ENCODE results near the gene SH2D1A. TPM values are rescaled to one million over a fixed set of nuclear protein-coding genes. Genes with fewer than 3 reads are reported as not detected.
"Not testable (repeated sequence)": the region's sequence is repeated elsewhere in the genome, so short reads cannot be mapped to it uniquely, and the experiment has no call there.

Gene SH2D1A
- total RNA-seq, 2 donors from 2014 or later = 0.71 to 1.4 TPM

GRCh38 chrX:124328765-124329164, 17.6 kb upstream of the SH2D1A start:
- Histone ChIP-seq H3K4me1 (ENCODE audit: control insufficient read depth in 1 of 2, low read depth in 2 of 2) (no peaks in the 10 kb centered on the region), H3K4me3 (no peak overlapping the region), H3K27me3 (replicated peaks; ENCODE audit: insufficient read depth) (no peaks in the 10 kb centered on the region), H3K36me3 (no peaks in the 10 kb centered on the region), H3K27ac (no peak overlapping the region), H3K9me3 (no peaks in the 10 kb centered on the region)
- ATAC-seq (ENCODE audit: insufficient number of reproducible peaks, low FRiP score, low read depth) = no peak
- no peak for DNase-seq (ENCODE audit: low spot score)
- no peak for TF ChIP-seq CTCF (IDR thresholded peaks at IDR 0.05)

GRCh38 chrX:124332481-124333424, 13.6 kb upstream of the SH2D1A start, which contains the start of gene TEX13D:
TEX13D (plus strand) TSS chrX:124332660; CDS start chrX:124332918, 258 bp downstream.
- Histone ChIP-seq H3K27ac (no peak within 1 kb of the TSS), H3K27me3 (replicated peaks; ENCODE audit: insufficient read depth) (no peaks in the 10 kb centered on the region), H3K4me3 (no peak within 1 kb of the TSS), H3K9me3 (no peaks in the 10 kb centered on the region), H3K36me3 (no peaks in the 10 kb centered on the region), H3K4me1 (ENCODE audit: control insufficient read depth in 1 of 2, low read depth in 2 of 2) (no peaks in the 10 kb centered on the region)
- DNase-seq (ENCODE audit: low spot score) (no peak), ATAC-seq (ENCODE audit: insufficient number of reproducible peaks, low FRiP score, low read depth) (no peak)
- TF ChIP-seq CTCF (IDR thresholded peaks at IDR 0.05) = no peak

- H3K4me1 ChIP-seq (ENCODE audit: control insufficient read depth in 1 of 2, low read depth in 2 of 2) = no peaks in the 10 kb centered on the region
- H3K27me3 ChIP-seq (replicated peaks; ENCODE audit: insufficient read depth) = no peaks in the 10 kb centered on the region
- no peak overlapping the region for H3K27ac ChIP-seq
- no peaks in the 10 kb centered on the region for H3K36me3 ChIP-seq
- DNase-seq (ENCODE audit: low spot score) (no peak), ATAC-seq (ENCODE audit: insufficient number of reproducible peaks, low FRiP score, low read depth) (no peak)
- H3K4me3 ChIP-seq = no peak overlapping the region
- H3K9me3 ChIP-seq = no peaks in the 10 kb centered on the region
- TF ChIP-seq CTCF (IDR thresholded peaks at IDR 0.05) = no peak
These were observed 12.5 kb upstream of the SH2D1A start for GRCh38 chrX:124333862-124334261.

- H3K9me3 ChIP-seq; H3K4me1 ChIP-seq (ENCODE audit: control insufficient read depth in 1 of 2, low read depth in 2 of 2); ATAC-seq (ENCODE audit: insufficient number of reproducible peaks, low FRiP score, low read depth); H3K4me3 ChIP-seq; H3K27me3 ChIP-seq (replicated peaks; ENCODE audit: insufficient read depth); DNase-seq (ENCODE audit: low spot score); H3K36me3 ChIP-seq; H3K27ac ChIP-seq: not testable (repeated sequence)
These were observed 11.8 kb upstream of the SH2D1A start for GRCh38 chrX:124334555-124334954.

- no peaks in the 10 kb centered on the region for H3K27me3 ChIP-seq (replicated peaks; ENCODE audit: insufficient read depth)
- H3K36me3 ChIP-seq = no peaks in the 10 kb centered on the region
- H3K4me3 ChIP-seq = no peak overlapping the region
- no peak for TF ChIP-seq CTCF (IDR thresholded peaks at IDR 0.05)
- no peak overlapping the region for H3K27ac ChIP-seq
- ATAC-seq (ENCODE audit: insufficient number of reproducible peaks, low FRiP score, low read depth) (no peak), DNase-seq (ENCODE audit: low spot score) (no peak)
- no peaks in the 10 kb centered on the region for H3K9me3 ChIP-seq
- no peaks in the 10 kb centered on the region for H3K4me1 ChIP-seq (ENCODE audit: control insufficient read depth in 1 of 2, low read depth in 2 of 2)
These were observed 10.8 kb upstream of the SH2D1A start for GRCh38 chrX:124335598-124335997.

Measured in thoracic aorta (tissue), 2 donors.